ENCODE data around the gene C20orf144.

DNA sequence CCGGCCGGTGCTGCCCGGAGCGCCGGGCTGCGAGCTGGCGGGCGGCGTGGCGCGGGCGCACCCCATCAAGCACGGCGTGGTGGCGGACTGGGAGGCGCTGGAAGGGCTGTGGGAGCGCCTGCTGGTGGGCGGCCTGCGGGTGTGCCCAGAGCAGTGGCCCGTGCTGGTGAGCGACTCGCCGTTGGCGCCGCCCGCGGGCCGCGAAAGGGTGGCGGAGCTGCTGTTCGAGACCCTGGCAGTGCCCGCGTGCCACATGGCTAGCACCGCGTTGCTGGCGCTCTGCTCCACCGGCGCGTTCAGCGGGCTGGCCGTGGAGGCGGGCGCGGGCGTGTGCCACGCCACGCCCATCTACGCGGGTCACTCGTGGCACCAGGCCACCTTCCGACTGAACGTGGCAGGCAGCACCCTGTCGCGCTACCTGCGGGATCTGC lies 5.1 kb downstream of the C20orf144 start:
- TF ChIP-seq CTCF (IDR thresholded peaks at IDR 0.05) (no peak), POLR2A (IDR thresholded peaks at IDR 0.05) (no peak)
